GM19438 (cell line): ENCODE measurements around the gene CAMKMT.
"Not testable (repeated sequence)": the region's sequence is repeated elsewhere in the genome, so short reads cannot be mapped to it uniquely, and the experiment has no call there.

Experiments used
- ATAC-seq: cut with Tn5 transposase; IDR thresholded peaks from one replicate; pipeline ENCODE4 v1.9.1; 2021; ENCODE audit warnings: low read depth; ENCODE audit not compliant: unreplicated experiment

Gene CAMKMT

GRCh38 chr2:44495035-44495434 is 133.3 kb downstream of the CAMKMT start:
- ATAC-seq, result no peak

- no peak for ATAC-seq
These were observed 133.8 kb downstream of the CAMKMT start for GRCh38 chr2:44495544-44495943.

GRCh38 chr2:44496130-44496529 is 134.4 kb downstream of the CAMKMT start:
- ATAC-seq, result no peak

GRCh38 chr2:44498551-44498950 is 136.8 kb downstream of the CAMKMT start:
- no peak for ATAC-seq

GRCh38 chr2:44505664-44506063 is 143.9 kb downstream of the CAMKMT start:
- ATAC-seq, result not testable (repeated sequence)

DNA sequence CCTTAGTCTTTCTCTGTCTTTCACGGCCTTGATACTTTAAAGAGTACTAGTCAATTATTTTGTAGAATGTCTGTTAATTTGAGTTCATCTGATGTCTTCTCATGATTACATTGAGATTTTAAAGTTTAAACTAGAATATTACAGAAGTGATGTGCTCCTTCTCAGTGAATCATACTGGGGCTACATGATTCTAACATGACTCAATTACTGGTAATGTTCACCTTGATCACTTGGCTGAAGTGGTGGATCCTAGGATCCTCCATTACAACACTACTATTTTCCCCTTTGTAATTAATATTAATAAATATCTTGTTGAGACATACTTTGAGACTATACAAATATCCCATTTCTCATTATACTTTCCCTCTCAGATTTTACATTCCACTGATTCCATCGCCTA is 148.5 kb downstream of the CAMKMT start:
- no peak for ATAC-seq

GRCh38 chr2:44515416-44515815 is 153.7 kb downstream of the CAMKMT start:
- no peak for ATAC-seq

- no peak for ATAC-seq
These were observed 157.3 kb downstream of the CAMKMT start for GRCh38 chr2:44519026-44519425.

GRCh38 chr2:44522846-44523245 is 161.1 kb downstream of the CAMKMT start:
- ATAC-seq, result no peak

GRCh38 chr2:44524347-44524926 is 162.7 kb downstream of the CAMKMT start:
- ATAC-seq, result no peak

GRCh38 chr2:44526352-44526751 is 164.6 kb downstream of the CAMKMT start:
- no peak for ATAC-seq

DNA sequence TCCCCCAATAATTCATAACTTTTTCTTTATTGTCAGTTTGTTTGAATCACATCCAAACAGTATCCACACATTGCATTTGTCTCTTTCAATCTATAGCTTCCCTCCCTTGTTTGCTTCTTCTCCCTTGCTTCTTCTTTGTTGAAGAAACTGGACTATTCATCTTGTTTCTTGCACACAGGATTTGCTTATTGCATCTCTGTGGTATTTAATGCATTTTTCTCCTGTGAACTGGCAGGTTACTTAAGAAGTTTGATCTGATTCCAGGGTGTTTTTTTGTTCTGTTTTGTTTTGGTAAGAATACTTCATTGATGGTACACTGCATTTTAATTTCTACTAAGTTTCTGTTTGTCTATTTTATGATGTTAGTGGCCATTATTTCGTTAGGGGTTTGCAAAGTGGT is 166.8 kb downstream of the CAMKMT start:
- ATAC-seq, result no peak

- no peak for ATAC-seq
These were observed 167.7 kb downstream of the CAMKMT start for GRCh38 chr2:44529448-44529847.

GRCh38 chr2:44531289-44531688 is 169.5 kb downstream of the CAMKMT start:
- ATAC-seq, result no peak

GRCh38 chr2:44532031-44532430 is 170.3 kb downstream of the CAMKMT start:
- no peak for ATAC-seq

- no peak for ATAC-seq
These were observed 171.8 kb downstream of the CAMKMT start for GRCh38 chr2:44533508-44533907.

DNA sequence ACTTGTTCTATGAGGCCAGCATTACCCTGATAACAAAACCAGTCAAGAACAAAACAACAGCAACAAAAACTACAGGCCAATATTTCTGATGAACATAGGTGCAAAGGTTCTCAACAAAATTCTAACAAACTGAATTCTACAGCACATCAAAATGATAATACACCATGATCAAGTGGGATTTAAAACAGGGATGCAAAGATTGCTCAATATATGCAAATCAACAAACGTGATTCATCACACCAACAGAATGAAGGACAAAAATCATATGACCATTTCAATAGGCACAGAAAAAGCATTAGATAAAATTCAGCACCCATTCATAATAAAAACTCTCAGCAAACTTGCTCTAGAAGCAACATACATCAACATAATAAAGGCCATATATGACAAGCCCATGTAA is 173.6 kb downstream of the CAMKMT start:
- ATAC-seq, result no peak

GRCh38 chr2:44537264-44537663 is 175.5 kb downstream of the CAMKMT start:
- no peak for ATAC-seq

- no peak for ATAC-seq
These were observed 180.8 kb downstream of the CAMKMT start for GRCh38 chr2:44542520-44542919.

GRCh38 chr2:44543773-44544725 is 182.3 kb downstream of the CAMKMT start:
- ATAC-seq, result no peak

- ATAC-seq, result no peak
These were observed 183.3 kb downstream of the CAMKMT start for GRCh38 chr2:44545005-44545404.
